ENCODE results near the gene MRGPRD.
A peak's percentile ranks its signal among the peaks of the same experiment; 100 is the strongest.

The MRGPRD gene

DNA sequence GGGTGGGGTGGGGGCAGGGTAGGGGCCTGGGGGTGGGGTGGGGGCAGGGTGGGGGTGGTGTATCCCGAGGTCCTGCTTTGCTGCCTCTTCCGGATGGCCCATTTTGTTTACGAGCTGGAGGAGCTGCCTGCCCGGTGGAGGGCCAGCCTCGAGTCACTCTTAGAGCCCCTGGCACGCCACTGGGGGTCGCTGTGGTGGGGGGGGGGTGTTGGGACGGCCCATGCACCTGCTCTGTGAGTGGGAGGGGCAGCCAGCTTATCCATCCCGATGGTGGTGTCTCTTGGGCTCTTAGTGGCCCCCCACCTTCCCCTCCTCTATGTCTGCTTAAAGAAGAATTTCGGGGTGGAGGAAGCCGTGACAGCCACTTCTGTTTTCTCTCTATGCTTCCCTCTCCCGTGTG, 24.6 kb downstream of the MRGPRD start:
- DNase-seq (ENCODE audit: low read depth in 1 of 2, low spot score in 1 of 2) = peak in 1 of 2 experiments; percentile 49
- Histone ChIP-seq H3K27ac (replicated peaks) (no peak overlapping the region), H3K4me3 (replicated peaks; ENCODE audit: insufficient read depth, low read length) (no peak overlapping the region), H3K27me3 (ENCODE audit: insufficient read depth, poor library complexity, severe bottlenecking) (no peaks in the 10 kb centered on the region)
- TF ChIP-seq GABPA (IDR thresholded peaks at IDR 0.05; ENCODE audit: low read depth) = no peak
- TF ChIP-seq, protein P1, sequence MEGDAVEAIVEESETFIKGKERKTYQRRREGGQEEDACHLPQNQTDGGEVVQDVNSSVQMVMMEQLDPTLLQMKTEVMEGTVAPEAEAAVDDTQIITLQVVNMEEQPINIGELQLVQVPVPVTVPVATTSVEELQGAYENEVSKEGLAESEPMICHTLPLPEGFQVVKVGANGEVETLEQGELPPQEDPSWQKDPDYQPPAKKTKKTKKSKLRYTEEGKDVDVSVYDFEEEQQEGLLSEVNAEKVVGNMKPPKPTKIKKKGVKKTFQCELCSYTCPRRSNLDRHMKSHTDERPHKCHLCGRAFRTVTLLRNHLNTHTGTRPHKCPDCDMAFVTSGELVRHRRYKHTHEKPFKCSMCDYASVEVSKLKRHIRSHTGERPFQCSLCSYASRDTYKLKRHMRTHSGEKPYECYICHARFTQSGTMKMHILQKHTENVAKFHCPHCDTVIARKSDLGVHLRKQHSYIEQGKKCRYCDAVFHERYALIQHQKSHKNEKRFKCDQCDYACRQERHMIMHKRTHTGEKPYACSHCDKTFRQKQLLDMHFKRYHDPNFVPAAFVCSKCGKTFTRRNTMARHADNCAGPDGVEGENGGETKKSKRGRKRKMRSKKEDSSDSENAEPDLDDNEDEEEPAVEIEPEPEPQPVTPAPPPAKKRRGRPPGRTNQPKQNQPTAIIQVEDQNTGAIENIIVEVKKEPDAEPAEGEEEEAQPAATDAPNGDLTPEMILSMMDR (IDR thresholded peaks at IDR 0.05; ENCODE audit: insufficient read depth, low read length) = peak; percentile 0
- no peak for TF ChIP-seq REST (IDR thresholded peaks at IDR 0.05; ENCODE audit: insufficient replicate concordance, low read depth)
- peak; percentile 40; the same call in 1 of the 2 replicates for TF ChIP-seq SPI1 (IDR thresholded peaks at IDR 0.05; ENCODE audit: borderline replicate concordance, low read depth)
- TF ChIP-seq POLR2AphosphoS5 (IDR thresholded peaks at IDR 0.05; ENCODE audit: low read depth) = no peak

DNA sequence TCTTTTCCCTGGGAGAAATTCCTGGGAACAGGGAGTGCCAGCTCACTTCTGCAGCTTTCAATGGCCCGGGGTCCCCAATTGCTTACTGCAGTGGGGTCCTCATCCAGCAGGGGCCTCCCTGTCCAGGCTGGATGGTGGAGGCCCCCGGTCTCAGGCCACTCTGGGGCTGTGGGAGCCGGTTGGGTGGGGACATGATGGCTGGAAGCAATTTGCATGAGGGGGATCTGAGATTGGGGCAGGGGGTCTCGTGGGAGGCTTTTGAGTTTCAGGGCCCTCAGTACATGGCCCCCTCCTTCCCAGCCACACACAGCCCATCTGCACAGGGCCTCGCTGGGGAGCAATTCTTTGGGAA, 25.2 kb downstream of the MRGPRD start:
- TF ChIP-seq POLR2AphosphoS5 (IDR thresholded peaks at IDR 0.05; ENCODE audit: low read depth) = no peak
- no peak for TF ChIP-seq GABPA (IDR thresholded peaks at IDR 0.05; ENCODE audit: low read depth)
- TF ChIP-seq, protein P1 (IDR thresholded peaks at IDR 0.05; ENCODE audit: insufficient read depth, low read length) = no peak
- no peak for TF ChIP-seq REST (IDR thresholded peaks at IDR 0.05; ENCODE audit: insufficient replicate concordance, low read depth)
- TF ChIP-seq SPI1 (IDR thresholded peaks at IDR 0.05; ENCODE audit: borderline replicate concordance, low read depth) = no peak
- Histone ChIP-seq H3K27ac (replicated peaks) (no peak overlapping the region), H3K27me3 (ENCODE audit: insufficient read depth, poor library complexity, severe bottlenecking) (no peaks in the 10 kb centered on the region), H3K4me3 (replicated peaks; ENCODE audit: insufficient read depth, low read length) (no peak overlapping the region)
- DNase-seq (ENCODE audit: low read depth in 1 of 2, low spot score in 1 of 2) = no peak

GRCh38 chr11:68954836-68955606, 25.8 kb downstream of the MRGPRD start:
- Histone ChIP-seq H3K4me3 (replicated peaks; ENCODE audit: insufficient read depth, low read length) (no peak overlapping the region), H3K27me3 (ENCODE audit: insufficient read depth, poor library complexity, severe bottlenecking) (no peaks in the 10 kb centered on the region), H3K27ac (replicated peaks) (no peak overlapping the region)
- peak; percentile 29 to 54 for DNase-seq (ENCODE audit: low read depth in 1 of 2, low spot score in 1 of 2)
- TF ChIP-seq REST (IDR thresholded peaks at IDR 0.05; ENCODE audit: insufficient replicate concordance, low read depth) (no peak), SPI1 (IDR thresholded peaks at IDR 0.05; ENCODE audit: borderline replicate concordance, low read depth) (no peak)

All from HL-60 (cell line).